LNCaP clone FGC (cell line): ENCODE results near the gene MEP1A.
"Not testable (repeated sequence)": the region's sequence is repeated elsewhere in the genome, so short reads cannot be mapped to it uniquely, and the experiment has no call there.

Experiments used
- DNase-seq: peaks from one replicate; pipeline ENCODE4 v3.0.0-alpha.2; 2011; ENCODE audit warnings: low read depth
- H3K4me3 ChIP-seq: 2 replicates; pipeline ENCODE4 v1.5.1; 2011; ENCODE audit warnings: mild to moderate bottlenecking, low read depth, low read length, control low read depth
- TF ChIP-seq, protein P1 (sequence below): IDR thresholded peaks from 2 replicates; pipeline ENCODE4 v1.5.1; 2012; ENCODE audit warnings: mild to moderate bottlenecking; ENCODE audit not compliant: control insufficient read depth, insufficient read depth; ENCODE audit errors: extremely low read depth

MEP1A gene, protein sequence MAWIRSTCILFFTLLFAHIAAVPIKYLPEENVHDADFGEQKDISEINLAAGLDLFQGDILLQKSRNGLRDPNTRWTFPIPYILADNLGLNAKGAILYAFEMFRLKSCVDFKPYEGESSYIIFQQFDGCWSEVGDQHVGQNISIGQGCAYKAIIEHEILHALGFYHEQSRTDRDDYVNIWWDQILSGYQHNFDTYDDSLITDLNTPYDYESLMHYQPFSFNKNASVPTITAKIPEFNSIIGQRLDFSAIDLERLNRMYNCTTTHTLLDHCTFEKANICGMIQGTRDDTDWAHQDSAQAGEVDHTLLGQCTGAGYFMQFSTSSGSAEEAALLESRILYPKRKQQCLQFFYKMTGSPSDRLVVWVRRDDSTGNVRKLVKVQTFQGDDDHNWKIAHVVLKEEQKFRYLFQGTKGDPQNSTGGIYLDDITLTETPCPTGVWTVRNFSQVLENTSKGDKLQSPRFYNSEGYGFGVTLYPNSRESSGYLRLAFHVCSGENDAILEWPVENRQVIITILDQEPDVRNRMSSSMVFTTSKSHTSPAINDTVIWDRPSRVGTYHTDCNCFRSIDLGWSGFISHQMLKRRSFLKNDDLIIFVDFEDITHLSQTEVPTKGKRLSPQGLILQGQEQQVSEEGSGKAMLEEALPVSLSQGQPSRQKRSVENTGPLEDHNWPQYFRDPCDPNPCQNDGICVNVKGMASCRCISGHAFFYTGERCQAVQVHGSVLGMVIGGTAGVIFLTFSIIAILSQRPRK

DNA sequence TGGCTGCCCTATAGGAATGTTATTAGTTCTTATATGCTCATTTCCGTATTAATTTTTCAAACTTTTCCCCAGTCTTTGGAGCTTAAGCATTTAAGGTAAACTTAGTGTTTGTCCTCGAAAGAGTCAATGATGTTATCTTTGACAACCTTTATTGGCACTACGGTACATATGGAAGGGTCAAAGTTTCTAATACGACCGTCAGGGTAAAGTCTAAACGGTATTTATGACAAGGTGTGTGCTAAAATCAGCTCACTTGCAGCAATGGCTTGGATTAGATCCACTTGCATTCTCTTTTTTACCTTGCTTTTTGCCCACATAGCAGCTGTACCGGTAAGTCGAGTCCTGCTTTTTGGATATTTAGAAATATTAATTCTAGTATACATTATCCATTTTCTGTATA is at the start of gene MEP1A:
Gene MEP1A, plus strand, starts transcription at position 252 of the 400 bp plus-strand sequence. Its CDS starts 10 bp downstream, at position 262.
- no peak within 1 kb of the TSS for H3K4me3 ChIP-seq
- no peak for DNase-seq
- TF ChIP-seq, protein P1, sequence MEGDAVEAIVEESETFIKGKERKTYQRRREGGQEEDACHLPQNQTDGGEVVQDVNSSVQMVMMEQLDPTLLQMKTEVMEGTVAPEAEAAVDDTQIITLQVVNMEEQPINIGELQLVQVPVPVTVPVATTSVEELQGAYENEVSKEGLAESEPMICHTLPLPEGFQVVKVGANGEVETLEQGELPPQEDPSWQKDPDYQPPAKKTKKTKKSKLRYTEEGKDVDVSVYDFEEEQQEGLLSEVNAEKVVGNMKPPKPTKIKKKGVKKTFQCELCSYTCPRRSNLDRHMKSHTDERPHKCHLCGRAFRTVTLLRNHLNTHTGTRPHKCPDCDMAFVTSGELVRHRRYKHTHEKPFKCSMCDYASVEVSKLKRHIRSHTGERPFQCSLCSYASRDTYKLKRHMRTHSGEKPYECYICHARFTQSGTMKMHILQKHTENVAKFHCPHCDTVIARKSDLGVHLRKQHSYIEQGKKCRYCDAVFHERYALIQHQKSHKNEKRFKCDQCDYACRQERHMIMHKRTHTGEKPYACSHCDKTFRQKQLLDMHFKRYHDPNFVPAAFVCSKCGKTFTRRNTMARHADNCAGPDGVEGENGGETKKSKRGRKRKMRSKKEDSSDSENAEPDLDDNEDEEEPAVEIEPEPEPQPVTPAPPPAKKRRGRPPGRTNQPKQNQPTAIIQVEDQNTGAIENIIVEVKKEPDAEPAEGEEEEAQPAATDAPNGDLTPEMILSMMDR = no peak

DNA sequence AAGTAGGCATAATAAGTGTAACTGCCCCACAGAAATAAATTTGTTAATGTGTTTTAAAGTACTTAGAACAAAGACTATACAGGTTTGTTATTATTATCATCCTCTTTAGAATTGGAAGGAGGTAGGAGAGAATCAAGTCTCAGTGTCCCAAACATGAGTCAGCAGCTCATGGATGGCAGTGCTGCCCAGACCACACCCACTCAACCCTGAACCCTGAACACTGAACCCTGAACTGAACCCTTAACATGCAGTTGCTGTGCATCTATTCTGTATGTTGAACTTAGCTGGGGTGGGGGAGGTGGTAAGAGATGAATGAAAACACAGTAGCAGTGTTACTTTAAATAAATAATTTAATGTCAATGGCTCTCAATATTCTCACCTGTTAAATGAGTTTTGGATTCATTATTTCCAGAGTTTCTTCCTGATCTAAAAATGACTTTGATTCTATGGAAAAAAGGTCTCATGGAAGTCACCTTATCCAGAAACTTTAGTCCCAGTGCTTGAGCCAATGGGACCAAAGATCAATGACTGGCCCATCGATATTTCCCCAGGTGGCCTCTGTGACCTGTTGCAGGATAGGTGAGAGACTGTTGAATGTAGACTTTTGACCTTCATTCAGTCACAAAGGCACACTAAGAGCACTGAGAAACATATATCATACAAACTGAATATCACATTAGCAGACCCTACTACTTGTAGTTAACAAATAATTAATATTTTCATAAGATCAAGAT is 49.6 kb upstream of the MEP1A start:
- no peak for DNase-seq
- TF ChIP-seq, protein P1 = no peak
- H3K4me3 ChIP-seq = no peak overlapping the region

DNA sequence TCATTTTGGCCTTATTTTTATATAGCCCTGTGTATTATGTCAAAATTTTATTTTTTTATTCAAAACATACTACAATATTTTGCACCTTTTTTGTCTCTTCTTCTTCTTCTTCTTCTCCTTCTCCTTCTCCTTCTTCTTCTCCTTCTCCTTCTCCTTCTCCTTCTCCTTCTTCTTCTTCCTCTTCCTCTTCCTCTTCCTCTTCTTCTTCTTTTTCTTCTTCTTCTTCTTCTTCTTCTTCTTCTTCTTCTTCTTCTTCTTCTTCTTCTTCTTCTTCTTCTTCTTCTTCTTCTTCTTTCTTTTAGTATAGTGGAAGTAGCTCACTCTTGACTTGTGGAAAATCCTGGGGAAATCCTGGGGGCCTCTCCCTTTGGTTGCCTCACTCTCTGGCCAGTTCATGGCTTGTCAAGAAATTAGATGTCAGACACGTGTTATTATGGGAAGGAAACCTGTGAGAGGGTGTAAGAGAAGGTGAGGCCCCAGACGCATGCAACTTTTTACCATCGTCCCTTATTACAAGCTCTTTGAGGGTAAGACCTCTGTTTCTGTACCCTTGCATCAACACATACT is 48.9 kb upstream of the MEP1A start:
- not testable (repeated sequence) for DNase-seq, H3K4me3 ChIP-seq

DNA sequence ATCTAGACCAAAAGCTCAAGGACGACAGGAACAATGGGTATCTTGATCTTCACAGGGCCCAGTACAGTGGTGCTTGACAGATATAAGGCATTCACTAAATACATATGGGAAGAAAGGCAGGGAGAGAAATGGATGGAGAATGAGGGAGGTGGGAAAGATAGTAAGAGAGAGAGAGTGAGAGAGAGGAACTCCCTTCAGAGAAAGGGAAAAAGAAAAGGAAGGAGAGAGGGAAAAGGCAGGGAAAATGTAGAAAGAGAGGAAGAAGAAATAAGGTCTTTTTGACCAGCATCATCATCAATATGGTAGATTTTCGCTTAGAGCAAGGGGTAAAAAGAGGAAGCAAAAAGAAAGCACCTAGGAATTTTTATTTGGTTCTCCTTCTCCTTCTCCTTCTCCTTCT is 47.2 kb upstream of the MEP1A start:
- no peak overlapping the region for H3K4me3 ChIP-seq
- TF ChIP-seq, protein P1 = no peak
- DNase-seq = no peak

DNA sequence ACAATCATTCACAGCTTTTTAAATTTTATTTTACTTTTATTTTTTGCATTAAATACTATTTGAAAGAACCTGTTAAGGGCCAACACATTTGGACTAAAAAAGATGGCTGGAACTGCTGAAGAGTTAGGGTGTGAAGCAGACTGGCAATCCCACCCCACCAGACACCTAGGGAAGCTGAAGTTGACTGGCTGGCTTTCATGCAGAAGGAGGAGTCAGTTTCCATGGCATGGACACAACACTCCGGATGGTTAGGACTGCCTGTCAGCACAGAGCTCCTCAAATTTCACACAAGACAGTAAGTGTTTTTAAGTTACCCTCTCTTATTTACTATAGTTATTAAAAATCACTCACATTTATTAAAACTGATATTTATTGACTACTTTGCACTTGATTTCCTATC is 46.5 kb upstream of the MEP1A start, which contains the start of gene ANKRD66:
Gene ANKRD66, plus strand, starts transcription at position 238 of the 400 bp plus-strand sequence. CDS start 5,016 bp downstream, outside the sequence.
- no peak within 1 kb of the TSS for H3K4me3 ChIP-seq
- no peak for DNase-seq
- TF ChIP-seq, protein P1 = no peak

DNA sequence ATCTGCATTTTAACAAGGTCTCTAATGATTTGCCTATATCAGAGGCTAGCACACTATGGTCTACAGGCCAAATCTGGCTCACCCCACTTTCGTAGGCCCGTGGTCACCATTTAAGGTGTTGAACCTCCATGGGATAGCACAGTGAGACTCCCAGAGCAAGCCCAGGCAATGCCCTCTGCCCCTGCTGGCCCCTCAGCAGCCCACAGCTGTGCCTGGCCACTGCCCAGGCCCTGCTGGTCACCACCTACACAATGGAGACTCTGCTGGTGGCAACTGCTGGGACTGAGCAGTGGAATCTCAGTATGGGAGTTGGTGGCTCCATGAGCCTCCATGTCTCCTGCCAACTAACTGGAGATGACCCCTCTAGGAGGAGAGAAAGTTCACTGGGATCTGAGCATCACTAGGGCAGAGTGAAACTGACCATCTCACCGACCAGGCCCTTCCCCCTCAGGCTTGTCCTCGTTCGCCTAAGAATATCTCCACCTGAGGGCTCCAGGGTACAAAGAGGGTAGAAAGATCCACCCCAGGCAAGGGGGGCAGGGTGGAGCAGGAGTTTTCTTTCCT is 44.2 kb upstream of the MEP1A start:
- H3K4me3 ChIP-seq = no peak overlapping the region
- TF ChIP-seq, protein P1 = no peak
- no peak for DNase-seq
